ENCODE data around the gene MACROH2A2. TPM values are rescaled to one million over a fixed set of nuclear protein-coding genes. Genes with fewer than 3 reads are reported as not detected.

MACROH2A2 gene
- total and polyA plus RNA-seq, 2 of the 13 experiments (the other 11 are each of a cell fraction or from before 2014, with no cell fraction given): 9.8 to 43.1 TPM

- TF ChIP-seq NCOA2 (CRISPR knock-in tag; IDR thresholded peaks at IDR 0.05): no peak
Measured at GRCh38 chr10:70147259-70147625, 94.6 kb downstream of the MACROH2A2 start (continued).

- Histone ChIP-seq H2AFZ (ENCODE audit: low read length) (no peak overlapping the region), H3K27ac (ENCODE audit: extremely low read length, insufficient read depth, low read length) (no peak overlapping the region), H3K4me3 (replicated peaks in 1 of 3; ENCODE audit: insufficient read depth in 1 of 3, low read depth in 2 of 3, low read length in 3 of 3) (no peak overlapping the region), H3K27me3 (ENCODE audit: control insufficient read depth in 1 of 2, insufficient read depth in 2 of 2, low read length in 2 of 2) (no peaks in the 10 kb centered on the region), H3K36me3 (replicated peaks in 1 of 2; ENCODE audit: control insufficient read depth in 1 of 2, insufficient read depth in 2 of 2, low read length in 2 of 2) (peaks cover 18 to 47% of the 10 kb centered on the region in 2 experiments), H4K20me1 (ENCODE audit: insufficient read depth, low read length) (no peaks in the 10 kb centered on the region), H3K9ac (ENCODE audit: insufficient read depth, low read depth, low read length) (no peak overlapping the region), H3K4me2 (ENCODE audit: low read depth, low read length) (no peak overlapping the region), H3K79me2 (ENCODE audit: insufficient read depth, low read length) (peaks cover 10% of the 10 kb centered on the region), H3K4me1 (ENCODE audit: insufficient read depth, low read length) (peaks cover 24% of the 10 kb centered on the region), H3K9me3 (ENCODE audit: low read length) (no peaks in the 10 kb centered on the region)
- DNase-seq (ENCODE audit: low spot score): no peak
- ATAC-seq: no peak
- no peak for FAIRE-seq
- TF ChIP-seq ZNF770 (CRISPR knock-in tag; IDR thresholded peaks at IDR 0.05): peak; percentile 21; the same call in 1 of the 2 replicates
- no peak for TF ChIP-seq ZC3H4 (CRISPR knock-in tag; IDR thresholded peaks at IDR 0.05; ENCODE audit: borderline replicate concordance)
- 82% methylated on average over 5 of the region's 5 CpGs for WGBS (ENCODE audit: low lambda C conversion rate)
- ChIA-PET POLR2A (no interaction called here), CTCF (ENCODE audit: low intra/inter-chr PET ratio, low total read pairs) (no interaction called here)
- in situ Hi-C loops (cut with HindIII; ENCODE audit: extremely low pct_ligation_motif_present, low pct_unique_long_range_greater_than_20kb): no loop called here
- intact Hi-C loops (cut with micrococcal nuclease; ENCODE audit: unreplicated experiment): no loop called here
- no TSS peak for BruUV-seq (replicated peaks)
Measured at GRCh38 chr10:70148516-70148915, 95.9 kb downstream of the MACROH2A2 start.

- Histone ChIP-seq H3K4me1 (ENCODE audit: insufficient read depth, low read length) (peaks cover 30% of the 10 kb centered on the region), H4K20me1 (ENCODE audit: insufficient read depth, low read length) (peaks cover 9% of the 10 kb centered on the region), H3K27ac (ENCODE audit: extremely low read length, insufficient read depth, low read length) (peak overlapping the region; percentile 23), H3K27me3 (ENCODE audit: control insufficient read depth in 1 of 2, insufficient read depth in 2 of 2, low read length in 2 of 2) (no peaks in the 10 kb centered on the region), H2AFZ (ENCODE audit: low read length) (no peak overlapping the region), H3K36me3 (replicated peaks in 1 of 2; ENCODE audit: control insufficient read depth in 1 of 2, insufficient read depth in 2 of 2, low read length in 2 of 2) (peaks cover 31 to 84% of the 10 kb centered on the region in 2 experiments), H3K79me2 (ENCODE audit: insufficient read depth, low read length) (peaks cover 32% of the 10 kb centered on the region), H3K9ac (ENCODE audit: insufficient read depth, low read depth, low read length) (no peak overlapping the region), H3K4me2 (ENCODE audit: low read depth, low read length) (peak overlapping the region; percentile 37; the same call in 1 of the 2 replicates), H3K4me3 (replicated peaks in 1 of 3; ENCODE audit: insufficient read depth in 1 of 3, low read depth in 2 of 3, low read length in 3 of 3) (no peak overlapping the region), H3K9me3 (ENCODE audit: low read length) (no peaks in the 10 kb centered on the region)
- in situ Hi-C loops (cut with HindIII; ENCODE audit: extremely low pct_ligation_motif_present, low pct_unique_long_range_greater_than_20kb) (no loop called here), intact Hi-C loops (cut with micrococcal nuclease; ENCODE audit: unreplicated experiment) (no loop called here)
- WGBS (ENCODE audit: low lambda C conversion rate): 39% methylated on average over 3 of the region's 3 CpGs
- FAIRE-seq (no peak), DNase-seq (ENCODE audit: low spot score) (peak; percentile 45), ATAC-seq (peak; percentile 70)
- ChIA-PET POLR2A (interaction anchor here (1.4 to 4.1 kb wide), 3 partner anchors 9 to 24 kb away, joined by 3 to 22 read pairs (median 16); partner anchors contain the start of genes SAR1A and TYSND1), CTCF (ENCODE audit: low intra/inter-chr PET ratio, low total read pairs) (no interaction called here)
- BruUV-seq (replicated peaks): no TSS peak
- peak; percentile 76 for TF ChIP-seq ZNF652 (CRISPR knock-in tag; IDR thresholded peaks at IDR 0.05; ENCODE audit: borderline replicate concordance, low read depth)
- no peak for TF ChIP-seq SOX6 (IDR thresholded peaks at IDR 0.05)
- peak; percentile 43; the same call in 1 of the 2 replicates for TF ChIP-seq SOX6 (CRISPR knock-in tag; IDR thresholded peaks at IDR 0.05)
- no peak for TF ChIP-seq RFXAP (CRISPR knock-in tag; IDR thresholded peaks at IDR 0.05; ENCODE audit: borderline replicate concordance)
- 0 out of 2 replicates have a peak, but pooled peaks have one; percentile 32 for TF ChIP-seq MIXL1 (CRISPR knock-in tag; IDR thresholded peaks at IDR 0.05)
- TF ChIP-seq ZBTB1 (CRISPR knock-in tag; IDR thresholded peaks at IDR 0.05; ENCODE audit: borderline replicate concordance): no peak
- TF ChIP-seq CEBPG (CRISPR knock-in tag; IDR thresholded peaks at IDR 0.05): 0 out of 2 replicates have a peak, but pooled peaks have one; percentile 27
- TF ChIP-seq MED1 (CRISPR knock-in tag; IDR thresholded peaks at IDR 0.05): no peak
- no peak for TF ChIP-seq ZNF10 (CRISPR knock-in tag; IDR thresholded peaks at IDR 0.05; ENCODE audit: borderline replicate concordance, low read depth)
Measured at GRCh38 chr10:70155255-70155838, 102.7 kb downstream of the MACROH2A2 start.
